ENCODE measurements around the gene SLC16A12. TPM values are rescaled to one million over a fixed set of nuclear protein-coding genes. Genes with fewer than 3 reads are reported as not detected.
A peak's percentile ranks its signal among the peaks of the same experiment; 100 is the strongest.

The SLC16A12 gene
- total RNA-seq, 1 donor from 2014 or later = 1.3 TPM

DNA sequence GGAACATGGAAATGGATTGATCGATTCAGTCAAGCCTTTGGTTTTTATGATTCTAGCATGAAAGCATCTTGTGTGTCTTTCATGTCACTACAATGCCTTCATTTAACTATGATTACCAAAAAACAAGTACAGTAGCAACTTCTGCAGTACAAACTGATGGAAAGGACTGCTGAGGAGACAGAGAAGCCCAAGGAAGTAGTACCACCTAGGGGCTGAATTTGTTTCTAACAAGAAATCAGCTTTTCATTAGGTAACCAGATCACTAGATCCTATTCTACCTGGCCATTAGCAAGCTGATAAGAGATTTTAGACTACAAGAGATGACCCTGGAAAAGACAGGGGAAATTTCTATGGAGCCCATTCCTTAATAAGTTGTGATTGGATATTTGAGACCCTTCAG, 146.1 kb downstream of the SLC16A12 start:
- no peak for DNase-seq
- intact Hi-C loops (cut with DNase I) = no loop called here
- no peak for ATAC-seq (ENCODE audit: poor library complexity)

DNA sequence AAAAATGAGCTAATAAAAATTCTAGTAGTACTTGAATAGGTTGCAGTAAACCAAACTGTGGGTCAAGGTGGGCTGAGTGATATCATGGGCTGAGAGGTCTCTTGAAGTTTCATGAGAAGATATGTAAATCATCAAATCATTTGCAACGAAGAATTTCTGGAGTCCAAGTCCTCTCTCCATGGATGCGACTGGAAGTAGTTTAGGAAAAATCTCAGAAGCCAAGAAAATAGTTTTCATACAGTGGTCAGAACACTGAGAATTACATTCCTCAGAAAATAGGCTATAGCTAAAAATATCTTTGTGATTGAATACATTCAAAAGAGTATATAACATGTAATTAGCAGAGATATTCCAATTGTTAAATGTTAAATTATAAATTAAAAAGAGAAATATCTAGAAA, 146.6 kb downstream of the SLC16A12 start:
- no peak for ATAC-seq (ENCODE audit: poor library complexity)
- DNase-seq = no peak
- intact Hi-C loops (cut with DNase I) = no loop called here

DNA sequence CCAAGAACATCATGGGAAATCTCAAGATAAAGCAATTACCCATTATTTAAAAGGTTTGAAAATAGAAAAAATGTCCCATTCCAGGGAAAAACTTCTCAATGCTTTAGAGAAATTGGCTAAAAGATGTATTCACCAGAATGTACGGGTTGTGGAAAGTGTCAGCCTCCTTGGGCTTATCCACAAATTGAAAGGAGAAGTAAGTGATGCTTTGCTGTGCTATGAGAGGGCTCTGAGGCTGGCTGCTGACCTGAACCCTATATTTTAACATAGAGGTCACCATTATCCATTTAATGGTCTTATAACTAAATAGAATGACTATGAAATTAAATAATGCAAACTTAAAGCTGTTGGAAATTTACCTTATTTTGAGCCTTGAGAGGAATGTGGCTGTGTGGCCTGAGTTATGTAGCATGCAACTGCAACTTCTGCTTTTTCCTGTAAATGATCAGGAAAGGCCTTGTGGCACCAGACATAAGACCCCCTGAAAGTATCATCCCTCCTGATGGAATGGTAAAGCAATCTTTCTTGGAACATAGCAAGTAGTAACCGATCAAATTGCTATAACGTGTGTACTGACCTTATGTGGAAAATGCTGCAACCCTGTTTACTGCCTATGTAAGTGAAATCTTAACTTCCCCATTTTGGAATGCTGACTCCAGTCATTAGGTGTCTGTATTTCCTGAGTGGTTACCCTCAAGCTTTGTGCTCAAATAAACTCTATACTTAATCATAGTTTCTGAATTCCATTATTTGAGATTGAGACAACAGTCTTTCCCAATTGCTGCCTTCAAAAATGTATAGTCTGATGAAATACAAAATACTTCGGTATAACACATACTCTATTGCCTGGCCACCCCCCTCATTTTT, 150.7 kb downstream of the SLC16A12 start:
- intact Hi-C loops (cut with DNase I) = no loop called here
- DNase-seq = no peak
- ATAC-seq (ENCODE audit: poor library complexity) = peak; percentile 70

DNA sequence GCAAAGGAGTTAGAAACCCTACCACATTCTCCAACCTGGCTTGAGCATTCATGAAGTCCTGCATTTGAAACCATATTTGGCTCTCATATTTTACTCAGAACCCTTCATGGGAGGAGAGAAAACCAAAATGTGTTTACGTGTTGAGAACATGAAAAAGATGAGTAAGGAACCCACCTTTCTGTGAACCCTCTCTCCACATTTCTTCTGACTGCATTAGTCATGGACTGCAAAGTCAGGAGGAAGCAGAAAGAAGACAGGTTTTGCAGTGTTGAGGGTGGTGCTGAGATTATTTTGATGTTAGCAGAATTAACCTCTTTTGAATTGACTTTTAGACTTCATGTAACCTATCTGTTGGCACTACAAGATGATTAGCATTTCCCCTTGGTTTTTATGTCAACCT, 152.6 kb downstream of the SLC16A12 start:
- intact Hi-C loops (cut with DNase I) = no loop called here
- no peak for ATAC-seq (ENCODE audit: poor library complexity)
- no peak for DNase-seq

Other genes starting within 250 kb of the SLC16A12 start
- 4.3 TPM for gene IFIT2, start 233.5 kb downstream of the SLC16A12 start, total RNA-seq
- 5.9 TPM for gene IFIT3, start 207.6 kb downstream of the SLC16A12 start, total RNA-seq
- gene IFIT1B, start 157.5 kb downstream of the SLC16A12 start, total RNA-seq = not detected
- 28.1 TPM for gene IFIT1, start 143.0 kb downstream of the SLC16A12 start, total RNA-seq
- gene IFIT5, start 121.0 kb downstream of the SLC16A12 start, total RNA-seq = 7.1 TPM
- 16.9 TPM for gene PANK1, start 109.6 kb upstream of the SLC16A12 start, total RNA-seq
- 2.6 TPM for gene KIF20B, start 166.0 kb upstream of the SLC16A12 start, total RNA-seq